ENCODE results near the gene CASP2. TPM values are rescaled to one million over a fixed set of nuclear protein-coding genes. Genes with fewer than 3 reads are reported as not detected.
A peak's percentile ranks its signal among the peaks of the same experiment; 100 is the strongest.

The CASP2 gene
- total and polyA plus RNA-seq, 2 of the 13 experiments (the other 11 are each of a cell fraction or from before 2014, with no cell fraction given), result 10.2 to 13.7 TPM

DNA sequence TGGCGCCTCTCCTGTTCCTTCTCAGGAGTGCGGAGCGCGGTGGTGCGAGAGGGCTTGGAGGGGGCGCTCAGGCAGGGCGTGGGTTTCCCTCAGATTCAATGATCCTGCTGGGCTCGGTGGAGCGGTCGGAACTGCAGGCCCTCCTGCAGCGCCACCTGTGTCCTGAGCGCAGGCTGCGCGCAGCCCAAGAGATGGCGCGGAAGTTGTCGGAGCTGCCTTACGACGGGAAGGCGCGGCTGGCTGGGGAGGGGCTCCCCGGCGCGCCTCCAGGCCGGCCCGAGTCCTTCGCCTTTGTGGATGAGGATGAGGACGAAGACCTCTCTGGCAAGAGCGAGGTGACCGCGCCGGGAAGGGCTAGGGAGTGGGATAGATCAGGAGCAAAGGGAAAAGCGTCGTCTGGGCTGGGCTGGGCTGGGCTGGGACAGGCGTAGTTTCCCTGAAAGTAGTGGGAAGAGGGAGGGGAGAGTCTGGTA is 57.3 kb downstream of the CASP2 start (continued):
- peak; percentile 23; the same call in 1 of the 2 replicates for TF ChIP-seq ZNF687 (CRISPR knock-in tag; IDR thresholded peaks at IDR 0.05)
- no peak for TF ChIP-seq RELA (CRISPR knock-in tag; IDR thresholded peaks at IDR 0.05)
- no peak for TF ChIP-seq ZBTB7B (CRISPR knock-in tag; IDR thresholded peaks at IDR 0.05)
- no peak for TF ChIP-seq SIX4 (CRISPR knock-in tag; IDR thresholded peaks at IDR 0.05)
- TF ChIP-seq, protein P1, sequence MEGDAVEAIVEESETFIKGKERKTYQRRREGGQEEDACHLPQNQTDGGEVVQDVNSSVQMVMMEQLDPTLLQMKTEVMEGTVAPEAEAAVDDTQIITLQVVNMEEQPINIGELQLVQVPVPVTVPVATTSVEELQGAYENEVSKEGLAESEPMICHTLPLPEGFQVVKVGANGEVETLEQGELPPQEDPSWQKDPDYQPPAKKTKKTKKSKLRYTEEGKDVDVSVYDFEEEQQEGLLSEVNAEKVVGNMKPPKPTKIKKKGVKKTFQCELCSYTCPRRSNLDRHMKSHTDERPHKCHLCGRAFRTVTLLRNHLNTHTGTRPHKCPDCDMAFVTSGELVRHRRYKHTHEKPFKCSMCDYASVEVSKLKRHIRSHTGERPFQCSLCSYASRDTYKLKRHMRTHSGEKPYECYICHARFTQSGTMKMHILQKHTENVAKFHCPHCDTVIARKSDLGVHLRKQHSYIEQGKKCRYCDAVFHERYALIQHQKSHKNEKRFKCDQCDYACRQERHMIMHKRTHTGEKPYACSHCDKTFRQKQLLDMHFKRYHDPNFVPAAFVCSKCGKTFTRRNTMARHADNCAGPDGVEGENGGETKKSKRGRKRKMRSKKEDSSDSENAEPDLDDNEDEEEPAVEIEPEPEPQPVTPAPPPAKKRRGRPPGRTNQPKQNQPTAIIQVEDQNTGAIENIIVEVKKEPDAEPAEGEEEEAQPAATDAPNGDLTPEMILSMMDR (CRISPR knock-in tag; IDR thresholded peaks at IDR 0.05), result peak; percentile 64
- TF ChIP-seq, protein P2, sequence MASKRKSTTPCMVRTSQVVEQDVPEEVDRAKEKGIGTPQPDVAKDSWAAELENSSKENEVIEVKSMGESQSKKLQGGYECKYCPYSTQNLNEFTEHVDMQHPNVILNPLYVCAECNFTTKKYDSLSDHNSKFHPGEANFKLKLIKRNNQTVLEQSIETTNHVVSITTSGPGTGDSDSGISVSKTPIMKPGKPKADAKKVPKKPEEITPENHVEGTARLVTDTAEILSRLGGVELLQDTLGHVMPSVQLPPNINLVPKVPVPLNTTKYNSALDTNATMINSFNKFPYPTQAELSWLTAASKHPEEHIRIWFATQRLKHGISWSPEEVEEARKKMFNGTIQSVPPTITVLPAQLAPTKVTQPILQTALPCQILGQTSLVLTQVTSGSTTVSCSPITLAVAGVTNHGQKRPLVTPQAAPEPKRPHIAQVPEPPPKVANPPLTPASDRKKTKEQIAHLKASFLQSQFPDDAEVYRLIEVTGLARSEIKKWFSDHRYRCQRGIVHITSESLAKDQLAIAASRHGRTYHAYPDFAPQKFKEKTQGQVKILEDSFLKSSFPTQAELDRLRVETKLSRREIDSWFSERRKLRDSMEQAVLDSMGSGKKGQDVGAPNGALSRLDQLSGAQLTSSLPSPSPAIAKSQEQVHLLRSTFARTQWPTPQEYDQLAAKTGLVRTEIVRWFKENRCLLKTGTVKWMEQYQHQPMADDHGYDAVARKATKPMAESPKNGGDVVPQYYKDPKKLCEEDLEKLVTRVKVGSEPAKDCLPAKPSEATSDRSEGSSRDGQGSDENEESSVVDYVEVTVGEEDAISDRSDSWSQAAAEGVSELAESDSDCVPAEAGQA (IDR thresholded peaks at IDR 0.05; ENCODE audit: low read depth), result no peak
- TF ChIP-seq, protein P2 (CRISPR knock-in tag; IDR thresholded peaks at IDR 0.05; ENCODE audit: borderline replicate concordance), result no peak
- TF ChIP-seq HNRNPL (IDR thresholded peaks at IDR 0.05; ENCODE audit: low read depth, low read length), result no peak
- TF ChIP-seq ZMYM3 (CRISPR knock-in tag; IDR thresholded peaks at IDR 0.05), result no peak
- TF ChIP-seq ZNF136 (CRISPR knock-in tag; IDR thresholded peaks at IDR 0.05; ENCODE audit: low read depth), result no peak
- no peak for TF ChIP-seq RFX3 (CRISPR knock-in tag; IDR thresholded peaks at IDR 0.05)
- no peak for TF ChIP-seq KMT2B (CRISPR knock-in tag; IDR thresholded peaks at IDR 0.05)
- no peak for TF ChIP-seq RBM22 (optimal IDR thresholded peaks at IDR 0.05; ENCODE audit: low read length)
- peak; percentile 18; the same call in 1 of the 2 replicates for TF ChIP-seq KDM5B (CRISPR knock-in tag; IDR thresholded peaks at IDR 0.05; ENCODE audit: borderline replicate concordance)
- TF ChIP-seq, protein P3, sequence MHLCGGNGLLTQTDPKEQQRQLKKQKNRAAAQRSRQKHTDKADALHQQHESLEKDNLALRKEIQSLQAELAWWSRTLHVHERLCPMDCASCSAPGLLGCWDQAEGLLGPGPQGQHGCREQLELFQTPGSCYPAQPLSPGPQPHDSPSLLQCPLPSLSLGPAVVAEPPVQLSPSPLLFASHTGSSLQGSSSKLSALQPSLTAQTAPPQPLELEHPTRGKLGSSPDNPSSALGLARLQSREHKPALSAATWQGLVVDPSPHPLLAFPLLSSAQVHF (CRISPR knock-in tag; IDR thresholded peaks at IDR 0.05), result no peak
- TF ChIP-seq GLI4 (CRISPR knock-in tag; IDR thresholded peaks at IDR 0.05; ENCODE audit: borderline replicate concordance), result no peak
- no peak for TF ChIP-seq ZBTB21 (CRISPR knock-in tag; IDR thresholded peaks at IDR 0.05)
